ENCODE data around the gene LENEP. TPM values are rescaled to one million over a fixed set of nuclear protein-coding genes. Genes with fewer than 3 reads are reported as not detected.

LENEP gene
- total RNA-seq, 1 experiment from 2014 or later: 2.8 TPM

- Histone ChIP-seq H3K4ac (ENCODE audit: low read depth, low read length) (no peak within 1 kb of the TSS), H2BK5ac (ENCODE audit: insufficient read length, low read length) (no peak within 1 kb of the TSS), H2BK15ac (ENCODE audit: low read depth, low read length) (no peak within 1 kb of the TSS), H3K4me1 (ENCODE audit: insufficient read depth, low read length) (peaks cover 2% of the 10 kb centered on the region; the same call in 1 of the 2 replicates), H3K23ac (ENCODE audit: insufficient read length, low read depth, low read length) (no peak within 1 kb of the TSS), H2BK12ac (ENCODE audit: insufficient read length, low read depth, low read length) (no peak within 1 kb of the TSS), H4K20me1 (ENCODE audit: control insufficient read depth, insufficient read depth, insufficient read length) (no peaks in the 10 kb centered on the region), H3K4me2 (ENCODE audit: insufficient read depth, insufficient read length, low read length) (peak within 1 kb of the TSS; percentile 76), H4K91ac (ENCODE audit: insufficient read length, low read depth, low read length) (no peak within 1 kb of the TSS), H3K14ac (ENCODE audit: insufficient read depth, low read length) (peak within 1 kb of the TSS; percentile 98), H3K9me3 (ENCODE audit: control insufficient read depth, low read depth, low read length) (no peaks in the 10 kb centered on the region), H3K79me1 (ENCODE audit: insufficient read depth, low read depth, low read length, poor library complexity, severe bottlenecking) (no peaks in the 10 kb centered on the region), H3K27ac (ENCODE audit: insufficient read length, low read depth, low read length) (peak within 1 kb of the TSS; percentile 4), H3K18ac (ENCODE audit: insufficient read length, low read depth, low read length) (peak within 1 kb of the TSS; percentile 96), H3K56ac (ENCODE audit: insufficient read length, low read depth, low read length) (no peak within 1 kb of the TSS), H2AFZ (ENCODE audit: low read length) (no peak within 1 kb of the TSS), H2AK5ac (ENCODE audit: insufficient read length, low read length) (no peak within 1 kb of the TSS), H4K5ac (ENCODE audit: insufficient read length, low read depth, low read length) (no peak within 1 kb of the TSS), H3T11ph (ENCODE audit: low read length) (no peak within 1 kb of the TSS), H4K8ac (replicated peaks; ENCODE audit: insufficient read length, low read depth, low read length) (no peak within 1 kb of the TSS), H3K9ac (ENCODE audit: extremely low read depth, insufficient read length, low read length) (peak within 1 kb of the TSS; percentile 74), H2BK120ac (ENCODE audit: low read depth, low read length, poor library complexity, severe bottlenecking) (no peak within 1 kb of the TSS), H3K27me3 (ENCODE audit: insufficient read depth, low read length) (no peaks in the 10 kb centered on the region), H3K23me2 (ENCODE audit: insufficient read length, low read depth, low read length, poor library complexity, severe bottlenecking) (peaks cover 3% of the 10 kb centered on the region), H3K79me2 (ENCODE audit: insufficient read depth, low read length) (no peaks in the 10 kb centered on the region; the same call in 1 of the 2 replicates), H2BK20ac (ENCODE audit: low read depth, low read length, poor library complexity, severe bottlenecking) (no peak within 1 kb of the TSS)
- Mint-ChIP-seq H3K9me3 (no peaks in the 10 kb centered on the region), H3K27me3 (ENCODE audit: low read depth) (no peaks in the 10 kb centered on the region), H3K4me3 (peak within 1 kb of the TSS; percentile 82 to 99), H3K4me1 (peaks cover 41 to 46% of the 10 kb centered on the region in 2 experiments), H3K36me3 (ENCODE audit: insufficient read depth in 1 of 3, low read depth in 3 of 3) (peaks cover 29 to 68% (median 57%) of the 10 kb centered on the region in 3 experiments; a peak in 6 of 7 replicates), H3K27ac (peak within 1 kb of the TSS; percentile 88 to 95 (median 93))
- TF ChIP-seq CTCF (conservative IDR thresholded peaks at IDR 0.05): peak; percentile 65
- WGBS (ENCODE audit: extremely low coverage, insufficient read length, low lambda C conversion rate): no CpG with 5 or more reads among the region's 93 CpGs
- peak; percentile 82 for DNase-seq
These were observed 31.9 kb upstream of the LENEP start, which contains the start of gene PYGO2 for GRCh38 chr1:154961207-154962155. Gene PYGO2 (minus strand): TSS chr1:154961782. CDS start chr1:154961576, 206 bp downstream.
